ENCODE results near the gene IFI30. TPM values are rescaled to one million over a fixed set of nuclear protein-coding genes. Genes with fewer than 3 reads are reported as not detected.
A peak's percentile ranks its signal among the peaks of the same experiment; 100 is the strongest.

Gene IFI30
- total and polyA plus RNA-seq, 4 donors = 205 to 1,883 (median 526) TPM

DNA sequence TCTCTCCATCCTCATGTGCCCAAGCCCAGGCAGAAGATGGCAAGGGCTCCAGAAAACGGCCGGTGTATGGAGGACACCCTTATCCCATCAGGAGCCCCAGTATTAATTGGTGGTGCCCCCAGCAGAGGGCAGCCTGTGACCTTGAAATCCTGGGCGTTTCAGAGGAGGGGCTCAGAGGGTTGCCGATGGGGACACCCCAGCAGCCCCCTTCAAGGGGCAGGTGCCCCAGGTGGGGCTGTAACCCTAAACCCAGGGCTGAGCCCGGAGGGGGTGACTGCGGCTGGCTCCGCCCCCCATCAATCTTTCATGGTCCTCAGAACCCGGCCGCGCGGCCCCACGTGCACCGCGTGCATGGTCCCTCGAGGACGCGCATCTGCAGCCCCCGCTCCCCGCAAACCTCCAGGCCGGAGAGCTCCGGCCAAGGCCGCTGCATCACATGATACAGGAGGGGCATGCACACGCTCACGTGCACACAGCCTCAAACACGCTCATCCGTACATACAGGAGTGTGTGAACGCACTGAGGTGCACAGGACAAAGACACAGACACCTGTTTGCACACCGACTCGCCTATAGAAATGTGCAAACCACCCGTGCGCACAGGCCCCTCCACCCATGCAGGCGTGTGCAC is 29.3 kb downstream of the IFI30 start:
- 7 to 10% methylated on average over 32 of the region's 32 CpGs for WGBS, 2 donors
- H3K27ac ChIP-seq (ENCODE audit: low read depth in 1 of 2, low read length in 1 of 2) = no peak overlapping the region
- peaks cover 0 to 8% (median 2%) of the 10 kb centered on the region in 4 donors for H3K36me3 ChIP-seq (ENCODE audit: control insufficient read depth in 4 of 4, insufficient read depth in 4 of 4, low read length in 4 of 4)
- TF ChIP-seq, protein P1, sequence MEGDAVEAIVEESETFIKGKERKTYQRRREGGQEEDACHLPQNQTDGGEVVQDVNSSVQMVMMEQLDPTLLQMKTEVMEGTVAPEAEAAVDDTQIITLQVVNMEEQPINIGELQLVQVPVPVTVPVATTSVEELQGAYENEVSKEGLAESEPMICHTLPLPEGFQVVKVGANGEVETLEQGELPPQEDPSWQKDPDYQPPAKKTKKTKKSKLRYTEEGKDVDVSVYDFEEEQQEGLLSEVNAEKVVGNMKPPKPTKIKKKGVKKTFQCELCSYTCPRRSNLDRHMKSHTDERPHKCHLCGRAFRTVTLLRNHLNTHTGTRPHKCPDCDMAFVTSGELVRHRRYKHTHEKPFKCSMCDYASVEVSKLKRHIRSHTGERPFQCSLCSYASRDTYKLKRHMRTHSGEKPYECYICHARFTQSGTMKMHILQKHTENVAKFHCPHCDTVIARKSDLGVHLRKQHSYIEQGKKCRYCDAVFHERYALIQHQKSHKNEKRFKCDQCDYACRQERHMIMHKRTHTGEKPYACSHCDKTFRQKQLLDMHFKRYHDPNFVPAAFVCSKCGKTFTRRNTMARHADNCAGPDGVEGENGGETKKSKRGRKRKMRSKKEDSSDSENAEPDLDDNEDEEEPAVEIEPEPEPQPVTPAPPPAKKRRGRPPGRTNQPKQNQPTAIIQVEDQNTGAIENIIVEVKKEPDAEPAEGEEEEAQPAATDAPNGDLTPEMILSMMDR (IDR thresholded peaks at IDR 0.05; ENCODE audit: control extremely low read depth, extremely low read depth) = no peak
- H3K4me1 ChIP-seq (ENCODE audit: control insufficient read depth in 5 of 5, insufficient read depth in 5 of 5, low read length in 5 of 5) = peaks cover 4 to 23% (median 6%) of the 10 kb centered on the region in 5 donors
- no peaks in the 10 kb centered on the region for H3K27me3 ChIP-seq (ENCODE audit: control insufficient read depth in 3 of 3, insufficient read depth in 3 of 3, low read length in 2 of 3)
- peak overlapping the region; percentile 53 for H3K4me3 ChIP-seq
- H3K9me3 ChIP-seq (ENCODE audit: control insufficient read depth in 4 of 4, insufficient read depth in 3 of 4, low read length in 3 of 4) = no peaks in the 10 kb centered on the region
- ATAC-seq (ENCODE audit: insufficient read depth, low FRiP score) = no peak
- DNase-seq = peak; percentile 38 to 44 (median 43)
- no peak overlapping the region for H3K9ac ChIP-seq (ENCODE audit: insufficient read depth in 1 of 2, low read length in 2 of 2)

DNA sequence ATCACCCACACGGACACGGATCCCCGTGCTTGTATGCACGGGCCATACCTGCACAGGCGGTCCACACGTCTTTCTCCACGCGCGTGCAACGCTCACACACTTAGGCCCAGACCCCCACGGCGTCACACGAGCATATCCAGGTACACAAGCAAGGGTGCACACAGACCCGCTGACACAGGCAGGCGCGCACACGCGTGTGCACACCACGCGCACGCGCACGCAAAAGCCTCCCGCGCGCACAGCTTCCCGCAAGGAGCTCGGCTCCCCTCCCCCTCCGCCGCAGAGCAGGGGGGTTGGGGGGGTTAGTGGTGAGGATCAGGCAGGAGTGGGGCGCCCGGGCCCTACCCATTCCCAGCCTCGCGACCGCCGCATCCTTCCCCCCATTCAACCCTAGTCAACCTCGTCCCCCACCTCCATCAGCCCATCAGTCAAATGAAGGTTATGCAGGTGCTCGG is 29.8 kb downstream of the IFI30 start:
- no peak for ATAC-seq (ENCODE audit: insufficient read depth, low FRiP score)
- H3K4me3 ChIP-seq = peak overlapping the region; percentile 53
- no peak overlapping the region for H3K9ac ChIP-seq (ENCODE audit: insufficient read depth in 1 of 2, low read length in 2 of 2)
- H3K27ac ChIP-seq (ENCODE audit: low read depth in 1 of 2, low read length in 1 of 2) = peak overlapping the region; percentile 50 to 67
- peaks cover 4 to 23% (median 6%) of the 10 kb centered on the region in 5 donors for H3K4me1 ChIP-seq (ENCODE audit: control insufficient read depth in 5 of 5, insufficient read depth in 5 of 5, low read length in 5 of 5)
- TF ChIP-seq, protein P1 (IDR thresholded peaks at IDR 0.05; ENCODE audit: control extremely low read depth, extremely low read depth) = no peak
- H3K27me3 ChIP-seq (ENCODE audit: control insufficient read depth in 3 of 3, insufficient read depth in 3 of 3, low read length in 2 of 3) = no peaks in the 10 kb centered on the region
- H3K9me3 ChIP-seq (ENCODE audit: control insufficient read depth in 4 of 4, insufficient read depth in 3 of 4, low read length in 3 of 4) = no peaks in the 10 kb centered on the region
- peak in 2 of 3 donors; percentile 37 to 49 for DNase-seq
- H3K36me3 ChIP-seq (ENCODE audit: control insufficient read depth in 4 of 4, insufficient read depth in 4 of 4, low read length in 4 of 4) = peaks cover 0 to 3% (median under 1%) of the 10 kb centered on the region in 4 donors
- 1% methylated on average over 36 to 38 of the region's 38 CpGs for WGBS, 2 donors

DNA sequence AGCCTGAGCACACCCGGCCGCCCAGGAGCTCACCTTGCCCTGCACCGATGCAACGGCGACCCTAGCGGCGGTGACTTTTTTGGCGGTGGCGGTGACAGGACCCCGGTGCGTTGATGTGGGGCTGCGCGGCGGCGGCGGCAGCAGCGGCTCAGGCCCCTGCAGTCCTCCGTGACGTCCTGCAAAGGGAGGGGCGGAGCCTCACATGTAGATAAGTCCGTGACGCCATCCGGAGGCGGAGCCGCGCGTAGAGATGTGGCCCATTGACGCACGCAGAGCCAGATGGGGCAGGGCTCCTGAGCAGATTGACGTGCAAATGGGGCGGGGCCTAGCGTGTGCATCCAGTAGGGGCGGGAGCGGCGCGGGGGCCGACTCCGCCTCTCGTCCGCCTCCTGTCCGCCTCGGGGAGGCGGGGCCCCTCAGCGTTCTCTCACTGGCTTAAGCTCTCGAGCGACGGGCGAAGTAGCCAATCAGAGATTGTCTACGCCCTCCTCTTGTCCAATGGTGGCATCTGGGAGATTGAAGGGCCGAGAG is 30.3 kb downstream of the IFI30 start, which contains the start of gene RAB3A:
Gene RAB3A, minus strand, starts transcription at position 180 of the 531 bp plus-strand sequence. CDS start 1,302 bp downstream, outside the sequence.
- Histone ChIP-seq H3K9me3 (ENCODE audit: control insufficient read depth in 4 of 4, insufficient read depth in 3 of 4, low read length in 3 of 4) (no peaks in the 10 kb centered on the region), H3K9ac (ENCODE audit: insufficient read depth in 1 of 2, low read length in 2 of 2) (peak within 1 kb of the TSS; percentile 82 to 87), H3K36me3 (ENCODE audit: control insufficient read depth in 4 of 4, insufficient read depth in 4 of 4, low read length in 4 of 4) (no peaks in the 10 kb centered on the region), H3K4me3 (peak within 1 kb of the TSS; percentile 53), H3K4me1 (ENCODE audit: control insufficient read depth in 5 of 5, insufficient read depth in 5 of 5, low read length in 5 of 5) (peaks cover 4 to 23% (median 6%) of the 10 kb centered on the region in 5 donors), H3K27me3 (ENCODE audit: control insufficient read depth in 3 of 3, insufficient read depth in 3 of 3, low read length in 2 of 3) (no peaks in the 10 kb centered on the region), H3K27ac (ENCODE audit: low read depth in 1 of 2, low read length in 1 of 2) (peak within 1 kb of the TSS; percentile 92 to 100)
- ATAC-seq (ENCODE audit: insufficient read depth, low FRiP score) (peak; percentile 96), DNase-seq (peak; percentile 100)
- TF ChIP-seq, protein P1 (IDR thresholded peaks at IDR 0.05; ENCODE audit: control extremely low read depth, extremely low read depth) = no peak
- 0% methylated on average over 47 to 50 of the region's 50 CpGs for WGBS, 2 donors
